GM18909 (cell line): ENCODE measurements around the gene NGEF.
"Not testable (repeated sequence)": the region's sequence is repeated elsewhere in the genome, so short reads cannot be mapped to it uniquely, and the experiment has no call there.

ENCODE experiments used
- ATAC-seq: cut with Tn5 transposase; IDR thresholded peaks from one replicate; pipeline ENCODE4 v1.9.1; 2021; ENCODE audit warnings: mild to moderate bottlenecking; ENCODE audit not compliant: unreplicated experiment, poor library complexity

The NGEF gene

DNA sequence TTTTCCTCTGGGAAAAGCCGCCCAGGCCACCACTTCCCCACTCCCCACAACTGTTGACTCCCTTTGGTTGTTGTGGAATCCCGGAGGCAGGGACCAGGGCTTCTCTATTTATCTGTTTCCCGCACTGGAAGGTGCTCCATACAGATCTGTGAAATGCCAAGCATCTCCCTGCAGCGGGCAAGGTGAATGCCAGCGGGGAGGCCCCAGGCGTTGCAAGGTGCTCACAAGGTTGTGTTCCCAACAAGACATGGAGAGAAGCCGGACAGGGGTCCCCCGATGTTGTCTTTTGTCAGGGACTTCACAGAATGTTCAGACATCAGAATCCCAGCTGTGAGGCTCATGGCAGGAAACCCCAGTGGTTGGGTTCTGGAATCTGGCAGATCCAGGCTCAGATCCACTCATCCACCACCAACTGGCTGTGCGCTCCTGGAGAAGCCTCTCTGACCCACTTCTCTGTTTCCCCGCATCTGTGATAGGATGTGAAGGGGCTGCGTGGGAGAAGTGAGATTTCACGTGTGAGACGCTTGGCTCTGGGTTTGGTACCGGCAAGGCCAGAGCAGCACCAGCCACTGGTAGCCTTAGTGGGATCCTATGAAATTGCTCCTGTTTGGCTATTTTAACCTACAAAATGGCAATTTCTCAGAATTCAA lies 10.8 kb upstream of the NGEF start:
- ATAC-seq: no peak

DNA sequence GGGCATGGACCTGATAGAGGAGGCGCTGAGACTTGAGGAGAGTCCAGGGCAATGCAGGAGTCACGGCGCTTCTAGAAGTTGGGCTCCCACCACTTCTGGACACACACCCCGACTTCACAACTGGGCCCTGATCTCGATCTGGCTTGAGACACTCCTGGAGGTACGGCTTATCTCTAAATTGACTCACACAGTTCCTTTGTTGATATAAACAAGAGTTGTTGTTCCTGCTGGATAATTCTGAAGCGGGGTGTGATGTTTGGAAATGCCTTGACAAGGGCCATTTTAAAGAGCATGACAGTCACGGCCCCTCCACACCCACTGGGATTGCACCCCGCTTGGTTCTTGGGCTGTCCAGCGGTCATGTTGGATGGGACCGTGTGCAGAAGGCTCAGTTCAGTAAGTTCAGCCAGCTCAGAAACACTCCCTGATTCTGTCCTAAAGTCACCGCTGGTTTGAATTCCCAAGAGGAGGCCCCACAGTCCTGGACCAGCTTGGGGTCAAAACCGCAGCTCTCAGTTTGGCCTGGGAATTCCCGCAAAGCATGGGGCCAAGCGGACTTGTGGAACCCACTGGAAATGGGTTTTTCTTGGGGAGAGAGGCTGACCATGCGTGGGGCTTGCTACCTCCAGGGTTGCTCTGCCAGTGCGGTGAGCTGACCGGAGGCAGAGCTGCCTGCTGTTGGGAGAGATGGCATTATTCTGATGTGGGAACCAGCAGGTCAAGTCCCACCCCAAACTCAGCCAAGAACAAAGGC lies 10.1 kb upstream of the NGEF start:
- no peak for ATAC-seq

DNA sequence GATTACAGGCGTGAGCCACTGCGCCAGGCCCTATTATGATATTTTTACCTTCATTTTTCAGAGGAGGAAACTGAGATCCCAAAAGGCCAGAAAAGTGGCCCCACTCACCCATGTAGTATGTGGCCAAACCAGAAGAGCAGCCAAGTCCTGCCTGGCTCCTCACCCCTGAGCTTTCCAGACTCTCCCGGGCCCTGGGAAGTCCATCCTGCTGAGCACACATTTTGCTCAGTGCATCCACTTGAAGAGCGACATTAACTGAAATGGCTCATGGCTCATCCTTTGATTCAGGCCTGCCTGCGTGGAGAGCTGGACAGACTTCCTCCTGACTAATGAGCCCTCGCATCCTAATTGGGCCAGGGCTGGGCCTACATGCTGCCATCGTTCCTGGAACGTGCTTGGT lies 9.5 kb upstream of the NGEF start:
- ATAC-seq: no peak

DNA sequence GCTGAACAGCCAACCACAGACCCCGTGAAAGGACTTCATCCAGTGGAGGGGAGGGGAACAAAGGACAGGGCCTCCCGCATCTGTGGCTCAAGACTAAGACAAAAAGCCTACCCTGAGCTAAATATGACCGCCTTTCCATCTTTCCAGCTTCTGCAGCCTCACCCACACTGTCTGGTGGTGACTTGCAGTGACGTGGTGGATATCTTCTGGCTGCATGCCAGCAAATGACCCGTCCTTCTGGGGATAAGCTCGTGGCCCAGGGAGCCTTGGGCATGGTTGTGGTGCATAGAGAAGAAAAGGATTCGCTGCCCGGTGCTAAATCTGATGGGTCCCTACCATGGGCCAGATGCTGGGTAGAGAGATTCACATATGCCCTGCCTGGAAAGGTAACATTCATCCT lies 8.7 kb upstream of the NGEF start:
- no peak for ATAC-seq

DNA sequence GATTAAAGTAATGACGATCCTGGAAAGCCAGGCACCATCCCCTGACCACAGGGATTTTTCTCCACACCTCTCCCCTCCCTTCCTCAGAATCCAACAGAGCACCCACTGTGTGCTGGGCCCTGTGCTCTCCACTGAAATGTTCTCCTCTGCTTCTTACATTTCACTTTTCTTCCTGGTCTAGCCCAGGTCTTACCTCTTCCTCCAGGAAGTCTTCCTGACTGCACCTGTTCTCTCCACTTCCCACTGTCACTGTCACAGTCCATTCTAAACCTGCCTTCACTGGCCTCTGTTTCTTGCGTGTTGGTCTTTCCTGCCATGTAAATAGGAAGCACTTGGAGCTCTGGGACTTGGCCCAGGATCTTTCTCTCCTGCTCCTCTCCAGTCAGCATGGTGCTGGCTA lies 7.4 kb upstream of the NGEF start:
- no peak for ATAC-seq

DNA sequence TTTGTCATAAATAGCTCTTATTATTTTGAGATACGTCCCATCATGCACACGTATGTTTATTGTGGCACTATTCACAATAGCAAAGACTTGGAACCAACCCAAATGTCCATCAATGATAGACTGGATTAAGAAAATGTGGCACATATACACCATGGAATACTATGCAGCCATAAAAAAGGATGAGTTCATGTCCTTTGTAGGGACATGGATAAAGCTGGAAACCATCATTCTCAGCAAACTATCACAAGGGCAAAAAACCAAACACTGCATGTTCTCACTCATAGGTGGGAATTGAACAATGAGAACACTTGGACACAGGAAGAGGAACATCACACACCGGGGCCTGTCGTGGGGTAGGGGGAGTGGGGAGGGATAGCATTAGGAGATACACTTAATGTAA lies 6.6 kb upstream of the NGEF start:
- not testable (repeated sequence) for ATAC-seq

DNA sequence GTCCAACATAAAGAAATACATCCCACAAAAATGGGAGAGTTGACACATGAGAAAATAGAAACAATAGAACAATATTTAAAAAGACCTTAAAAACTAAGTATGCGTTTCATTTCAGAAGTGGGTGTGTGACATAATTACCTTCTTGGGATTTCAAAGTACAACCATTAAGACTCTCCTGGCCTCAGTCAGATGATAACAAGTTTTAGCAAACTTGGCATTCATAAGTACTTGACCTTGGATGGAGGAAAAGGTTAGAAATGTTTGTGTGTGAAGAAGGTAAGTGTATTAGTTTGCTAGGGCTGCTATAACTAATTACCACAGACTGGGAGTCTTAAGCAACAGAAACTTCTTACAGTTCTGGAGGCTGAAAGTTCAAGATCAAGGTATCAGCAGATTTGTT lies 4.9 kb upstream of the NGEF start:
- no peak for ATAC-seq

DNA sequence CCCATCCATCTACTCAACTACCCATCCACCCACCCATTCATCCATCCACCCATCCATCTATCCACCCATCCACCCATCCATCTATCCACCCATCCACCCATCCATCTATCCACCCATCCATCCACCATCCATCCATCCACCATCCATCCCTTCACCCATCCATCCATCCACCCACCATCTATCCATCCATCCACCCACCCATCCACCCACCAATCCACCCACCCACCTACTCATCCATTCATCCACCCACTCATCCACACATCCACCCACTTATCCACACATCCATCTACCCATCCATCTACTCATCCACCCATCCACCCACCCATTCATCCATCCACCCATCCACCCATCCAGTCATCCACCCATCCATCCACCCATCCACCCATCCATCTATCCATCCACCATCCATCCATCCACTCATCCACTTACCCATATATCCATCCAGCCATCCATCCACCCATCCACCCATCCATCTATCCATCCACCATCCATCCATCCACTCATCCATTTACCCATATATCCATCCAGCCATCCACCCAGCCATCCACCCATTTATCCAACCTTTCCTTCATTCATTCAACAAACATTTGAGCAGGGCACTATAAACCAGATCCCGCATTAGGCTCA lies 2.1 kb upstream of the NGEF start:
- ATAC-seq: no peak

DNA sequence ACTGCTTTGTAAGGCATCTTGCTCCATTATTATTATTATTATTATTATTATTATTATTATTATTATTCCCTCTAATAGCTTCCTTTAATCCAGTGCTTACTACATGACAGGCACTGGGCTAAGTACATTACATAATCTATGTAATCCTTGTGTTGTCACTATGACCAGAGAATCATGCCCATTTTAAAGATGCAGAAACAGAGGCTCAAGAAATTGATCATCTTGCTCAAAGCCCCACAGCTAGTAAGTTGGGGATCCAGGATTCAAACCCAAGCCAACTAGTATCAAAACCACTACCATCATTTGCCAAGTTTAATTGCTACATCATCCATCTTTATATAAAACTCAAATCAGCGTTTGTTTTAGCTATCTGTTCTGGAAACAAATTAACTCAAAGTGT lies 594 bp upstream of the NGEF start:
- no peak for ATAC-seq

DNA sequence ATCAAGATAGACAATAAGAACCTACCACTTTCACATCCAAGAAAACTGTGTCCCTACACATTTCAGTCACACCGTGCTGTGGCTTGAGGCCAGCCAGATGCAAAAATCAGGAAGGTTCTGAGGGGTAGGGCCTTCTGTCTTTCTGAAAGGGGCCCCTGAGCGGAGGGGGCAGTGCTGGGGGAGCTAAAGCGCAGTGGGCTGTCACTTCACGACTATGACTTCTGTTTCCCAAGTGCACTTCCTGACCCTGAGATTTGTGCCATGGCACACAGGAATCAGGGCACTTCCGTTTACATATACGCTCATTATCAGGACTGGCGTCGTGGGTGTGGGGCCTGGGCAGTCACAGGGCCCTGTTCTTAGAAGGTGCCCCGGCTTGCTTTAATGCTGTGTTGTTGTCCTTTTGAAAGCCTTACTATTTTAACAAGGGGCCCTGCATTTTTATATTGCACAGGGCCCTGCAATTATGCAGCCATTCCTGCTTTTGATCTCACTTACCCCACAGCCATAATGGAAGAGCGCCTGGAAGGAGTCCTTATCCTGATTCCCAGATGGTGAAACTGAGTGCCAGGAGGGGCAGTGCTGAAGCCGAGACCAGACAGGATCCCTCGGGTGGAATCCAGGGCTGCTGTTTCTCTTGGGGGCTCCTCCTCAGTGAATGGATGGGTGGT lies 620 bp downstream of the NGEF start:
- no peak for ATAC-seq

DNA sequence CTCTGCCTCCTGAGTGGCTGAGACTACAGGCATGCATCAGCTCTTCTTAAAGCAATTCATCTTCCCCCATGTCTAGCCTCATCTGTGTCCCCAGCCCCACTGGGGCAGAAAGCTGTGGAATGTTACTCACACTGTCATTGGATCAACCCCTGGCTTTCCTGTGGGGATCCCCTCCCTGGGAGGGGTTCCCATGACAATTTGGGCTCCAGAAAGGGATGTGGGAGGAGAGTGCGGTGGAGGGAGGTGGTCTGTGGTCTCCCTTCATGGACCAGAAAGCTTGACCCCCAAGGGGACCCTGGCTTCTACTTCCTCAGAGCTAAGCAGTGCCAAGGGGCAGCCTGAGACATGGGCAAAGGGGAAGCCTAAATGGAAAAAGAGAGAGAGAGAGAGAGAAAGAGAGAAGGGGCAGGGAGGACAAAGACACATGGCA lies 1.3 kb downstream of the NGEF start:
- ATAC-seq: no peak

DNA sequence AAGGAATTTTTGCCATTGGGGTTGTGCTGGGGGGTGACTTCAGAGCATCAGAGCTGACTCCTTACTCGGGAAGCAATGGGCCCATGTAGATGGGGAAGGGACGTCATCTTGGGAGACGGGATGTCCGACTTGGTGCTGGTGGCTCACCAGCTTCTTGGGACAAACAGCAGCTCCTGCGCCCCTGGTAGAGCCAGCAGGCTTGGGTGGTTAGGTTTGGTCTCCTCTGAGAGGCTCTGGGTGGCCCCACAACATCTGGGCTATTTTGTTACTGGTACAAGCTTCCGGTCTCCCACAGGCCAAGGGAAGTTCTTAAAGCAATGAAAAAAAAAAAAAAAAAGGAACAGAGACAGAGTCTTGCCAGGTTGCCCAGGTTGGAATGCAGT lies 1.8 kb downstream of the NGEF start:
- ATAC-seq: no peak

DNA sequence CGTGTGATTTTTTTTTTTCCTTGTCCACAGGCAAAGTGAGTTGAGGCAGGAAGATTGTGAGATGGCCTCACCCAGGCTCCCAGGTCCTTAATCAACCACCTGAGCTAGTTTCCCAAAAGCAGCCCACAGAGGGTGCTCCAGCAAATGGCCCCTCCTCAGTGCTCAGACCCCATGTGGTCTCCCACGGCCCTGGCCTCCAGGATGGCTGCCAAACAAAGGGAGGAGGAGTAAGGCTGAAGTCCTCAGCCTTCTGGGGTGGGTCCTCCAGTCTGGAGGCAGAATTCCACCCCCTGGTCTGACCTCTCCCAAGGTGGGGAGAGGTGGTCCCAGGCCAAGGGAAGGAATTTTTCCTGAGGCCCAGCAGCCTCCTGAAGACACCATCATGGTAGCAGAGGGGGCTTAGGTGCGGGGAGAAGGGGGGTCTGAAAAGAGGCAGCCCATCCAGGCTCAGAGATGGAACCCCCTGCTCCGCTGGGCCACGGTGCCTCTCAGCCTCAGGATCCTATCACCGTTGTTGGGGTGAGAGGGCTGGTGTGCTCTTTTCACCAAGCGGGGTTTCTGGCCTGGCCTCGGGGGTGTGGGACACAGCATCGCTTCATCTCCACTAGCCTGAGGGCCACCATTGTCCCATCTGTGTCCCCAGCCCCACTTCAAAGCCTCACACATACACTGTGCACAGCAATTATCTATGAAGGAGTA lies 2.3 kb downstream of the NGEF start:
- ATAC-seq: no peak

DNA sequence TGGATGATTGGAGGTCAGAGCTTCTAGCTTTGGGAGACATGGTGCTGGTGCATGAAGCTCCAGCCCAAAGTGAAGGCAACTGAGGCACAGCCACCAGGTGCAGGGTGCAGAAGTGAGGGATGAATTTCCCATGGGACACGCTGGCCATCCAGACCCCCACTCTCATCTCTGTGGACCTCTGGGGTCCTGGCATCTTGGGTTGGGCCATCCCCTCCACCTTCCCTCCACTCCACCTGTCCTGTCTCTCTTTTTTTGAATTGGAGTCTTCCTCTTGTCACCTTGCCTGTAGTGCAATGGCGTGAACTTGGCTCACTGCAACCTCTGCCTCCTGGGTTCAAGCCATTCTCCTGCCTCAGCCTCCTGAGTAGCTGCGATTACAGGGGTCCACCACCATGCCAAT lies 3.4 kb downstream of the NGEF start:
- ATAC-seq: no peak

DNA sequence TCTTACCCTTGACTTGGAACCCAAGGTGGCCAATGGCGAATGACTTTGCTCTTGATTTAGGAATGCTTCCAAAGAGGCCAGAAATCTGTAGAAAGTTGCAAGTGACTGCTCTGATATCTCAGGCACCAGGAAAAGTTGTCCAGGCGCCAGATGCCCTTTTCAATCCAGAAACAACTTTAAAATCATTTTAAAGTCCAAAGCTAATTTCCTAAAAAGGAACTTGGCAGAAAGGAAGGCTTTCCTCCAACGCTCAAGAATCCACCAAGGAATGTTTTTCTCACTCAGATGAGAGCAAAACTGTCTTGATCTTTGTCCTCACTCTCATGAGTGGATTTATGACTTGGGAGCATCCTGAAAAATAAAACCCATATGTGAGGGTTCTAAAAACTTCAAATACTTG lies 5.3 kb downstream of the NGEF start:
- no peak for ATAC-seq

DNA sequence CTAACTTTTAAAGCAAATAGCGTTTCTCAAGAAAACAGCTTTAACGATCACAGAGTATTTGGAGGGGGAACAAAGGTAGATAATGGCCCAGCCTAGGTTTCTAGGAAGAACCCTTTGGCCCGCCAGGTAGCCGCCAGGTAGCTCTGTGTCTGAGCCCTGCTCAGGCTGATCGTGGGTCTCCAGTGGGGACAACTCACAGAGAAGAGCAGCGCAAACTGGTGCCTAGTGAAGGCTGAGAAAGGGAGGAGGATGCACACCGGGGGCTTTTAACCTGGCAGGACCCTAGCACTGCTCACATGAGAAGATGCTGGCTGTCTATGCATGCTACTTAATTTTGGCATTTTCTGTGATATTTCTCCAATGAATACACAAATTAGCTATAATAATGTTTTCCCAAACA lies 5.8 kb downstream of the NGEF start:
- no peak for ATAC-seq

DNA sequence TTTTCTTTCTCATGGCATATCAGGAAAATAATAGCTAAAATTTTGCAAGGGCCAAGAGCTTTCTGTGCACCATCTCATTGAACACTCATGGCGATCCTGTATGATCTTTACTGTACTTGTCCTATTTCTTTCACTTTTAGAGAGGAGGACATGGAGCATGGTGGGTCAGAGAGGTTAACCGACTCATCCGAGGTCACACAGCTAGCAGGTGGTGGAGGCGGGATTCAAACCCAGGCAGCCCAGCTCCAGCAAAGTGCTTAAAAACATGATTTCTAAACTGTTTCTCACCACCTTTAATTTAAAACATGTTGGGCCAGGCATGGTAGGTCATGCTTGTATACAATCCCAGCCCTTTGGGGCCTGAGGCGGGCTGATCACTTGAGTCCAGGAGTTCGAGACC lies 6.4 kb downstream of the NGEF start:
- ATAC-seq: no peak

DNA sequence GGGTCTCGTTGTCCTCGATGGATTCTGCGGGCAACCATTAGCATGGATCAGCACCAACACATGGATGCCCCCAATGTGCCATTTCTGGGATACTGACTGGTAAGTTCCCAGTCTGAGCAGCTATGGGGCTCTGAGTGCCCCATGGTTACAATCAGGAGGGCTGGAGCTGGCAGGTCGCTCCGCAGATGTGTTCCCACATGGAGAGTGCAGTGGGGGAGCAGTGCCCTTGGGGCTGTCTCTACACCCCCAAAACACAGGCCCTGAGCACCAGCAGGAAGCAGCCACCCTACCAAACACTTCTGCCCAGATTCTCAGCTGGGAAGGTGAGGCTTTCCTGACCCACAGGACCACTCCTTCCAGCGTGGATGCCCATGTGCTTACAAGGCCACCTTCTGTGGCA lies 8.0 kb downstream of the NGEF start:
- no peak for ATAC-seq

DNA sequence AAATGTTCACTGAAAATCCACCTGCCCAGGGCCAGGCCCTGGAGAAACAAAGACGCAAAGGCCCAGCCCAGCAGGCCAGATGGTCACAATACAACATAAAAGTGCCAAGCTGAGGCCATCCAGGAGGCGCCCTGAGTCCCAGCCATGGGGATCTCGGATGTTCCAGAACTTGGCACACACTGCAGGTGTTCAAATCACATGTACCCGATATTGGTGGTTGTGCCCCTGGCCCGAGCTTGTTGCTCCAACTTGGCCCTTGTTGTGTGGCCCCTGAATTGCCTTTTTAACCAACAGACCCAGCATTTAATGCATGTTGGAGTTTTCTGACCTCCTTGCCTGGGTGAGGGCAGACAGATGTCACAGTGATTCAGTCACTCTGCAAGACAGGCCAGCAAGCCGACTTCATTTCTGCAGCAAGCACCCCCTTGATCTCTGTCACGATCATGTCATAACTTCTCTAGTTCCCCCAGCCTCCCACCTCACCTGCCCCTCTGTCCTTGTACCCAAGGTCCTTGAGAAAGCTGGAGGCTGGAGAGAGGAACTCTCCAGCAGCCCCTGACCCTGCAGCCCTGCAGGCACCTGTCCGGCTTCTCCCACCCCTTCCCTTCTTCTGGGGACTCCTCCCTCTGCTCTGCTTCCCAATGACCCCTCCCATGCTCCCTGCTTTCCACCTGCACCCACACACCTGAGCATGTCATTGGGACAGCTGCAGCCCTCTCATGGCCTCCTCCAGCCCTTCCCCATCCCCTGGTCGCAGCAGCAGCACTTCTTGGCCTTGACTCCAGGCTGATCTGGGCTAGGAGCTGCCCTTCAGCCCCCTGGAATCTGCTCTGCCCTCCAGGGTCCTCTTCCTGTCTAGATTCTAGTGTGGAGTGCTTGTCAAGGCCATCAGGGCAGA lies 9.1 kb downstream of the NGEF start:
- no peak for ATAC-seq
